Endodermal cell (in vitro differentiated cells): Measurements from ENCODE around the gene RAB4A. TPM values are rescaled to one million over a fixed set of nuclear protein-coding genes. Genes with fewer than 3 reads are reported as not detected.

ENCODE experiments used
- DNase-seq: peaks from one replicate; pipeline ENCODE4 v3.0.0-alpha.2; 2017
- H3K27ac ChIP-seq: 2 replicates; pipeline ENCODE4 v1.5.1; 2013; ENCODE audit warnings: mild to moderate bottlenecking, low read depth, low read length, moderate library complexity
- H3K27me3 ChIP-seq: 2 replicates; pipeline ENCODE4 v1.6.1; 2013; ENCODE audit warnings: mild to moderate bottlenecking, low read length, moderate library complexity; ENCODE audit not compliant: insufficient read depth, control insufficient read depth, poor library complexity, severe bottlenecking
- H3K36me3 ChIP-seq: 2 replicates; pipeline ENCODE4 v1.7.0; 2013; ENCODE audit warnings: mild to moderate bottlenecking, low read length, moderate library complexity; ENCODE audit not compliant: control insufficient read depth, insufficient read depth
- H3K4me1 ChIP-seq: one replicate; pipeline ENCODE4 v1.7.0; 2013; ENCODE audit warnings: low read length; ENCODE audit not compliant: control insufficient read depth, insufficient read depth
- H3K4me3 ChIP-seq: 2 replicates; pipeline ENCODE4 v1.5.1; 2013; ENCODE audit warnings: mild to moderate bottlenecking, low read length, moderate library complexity
- H3K9ac ChIP-seq: 2 replicates; pipeline ENCODE4 v1.6.1; 2013; ENCODE audit warnings: mild to moderate bottlenecking, low read length, moderate library complexity; ENCODE audit not compliant: poor library complexity, severe bottlenecking; ENCODE audit errors: extremely low read depth
- H3K9me3 ChIP-seq: 2 replicates; pipeline ENCODE4 v1.6.1; 2013; ENCODE audit warnings: mild to moderate bottlenecking, low read length, moderate library complexity; ENCODE audit not compliant: control insufficient read depth
- H3K27ac Mint-ChIP-seq: 2 replicates; pipeline ENCODE4 v1.8.0; 2020; ENCODE audit warnings: mixed read lengths
- H3K27me3 Mint-ChIP-seq: 2 replicates; pipeline ENCODE4 v1.8.0; 2021; ENCODE audit warnings: mild to moderate bottlenecking, mixed read lengths; ENCODE audit not compliant: insufficient read depth
- H3K36me3 Mint-ChIP-seq: 2 replicates; pipeline ENCODE4 v1.8.0; 2020; ENCODE audit warnings: low read depth, mixed read lengths
- H3K4me1 Mint-ChIP-seq: 2 replicates; pipeline ENCODE4 v1.8.0; 2020; ENCODE audit warnings: mixed read lengths
- H3K4me3 Mint-ChIP-seq: 2 replicates; pipeline ENCODE4 v1.8.0; 2020; ENCODE audit warnings: mild to moderate bottlenecking, moderate library complexity, mixed read lengths
- H3K9me3 Mint-ChIP-seq: 2 replicates; pipeline ENCODE4 v1.8.0; 2020; ENCODE audit warnings: mild to moderate bottlenecking, mixed read lengths
- CTCF ChIP-seq: fragments of 200-600 bp; sonication (generic); conservative IDR thresholded peaks from 2 replicates; pipeline ENCODE4 v1.5.0; 2021; ENCODE audit warnings: antibody characterized with exemption, mild to moderate bottlenecking
- WGBS, 2 experiments: methylation state at CpG; one replicate each; pipeline versions ENCODE4 v1.1.5 to v1.1.7; 2013; ENCODE audit warnings: missing lambda C conversion rate in 2 of 2, mixed read lengths in 1 of 2; ENCODE audit not compliant: insufficient coverage in 1 of 2, insufficient read length in 1 of 2; 5-methylcytosine and 5-hydroxymethylcytosine counted together
- total RNA-seq, 2 donors: library from RNA; stranded (reverse); fragmentation: NEBNext Ultra II Directional in 1 of 2; extraction: Animal tissue kit (Norgen Biotek cat#: 25700) in 1 of 2; gene quantifications; 2 replicates in 1 of 2; 3 replicates in 1 of 2; pipeline ENCODE4 v1.2.1, GENCODE V29; 2021

Gene RAB4A
- total RNA-seq, 2 donors from 2014 or later = 46.2 to 48.9 TPM

- Histone ChIP-seq H3K9me3 (no peaks in the 10 kb centered on the region), H3K36me3 (no peaks in the 10 kb centered on the region), H3K9ac (no peak overlapping the region), H3K27ac (no peak overlapping the region), H3K4me1 (peaks cover 3% of the 10 kb centered on the region), H3K27me3 (no peaks in the 10 kb centered on the region), H3K4me3 (no peak overlapping the region)
- H3K27me3 Mint-ChIP-seq = no peaks in the 10 kb centered on the region
- H3K9me3 Mint-ChIP-seq = no peaks in the 10 kb centered on the region
- H3K4me3 Mint-ChIP-seq = no peak overlapping the region
- DNase-seq = peak; percentile 66
- TF ChIP-seq CTCF = peak; percentile 70
- WGBS, 2 experiments = 84 to 100% methylated on average over 1 of the region's 1 CpG
- H3K36me3 Mint-ChIP-seq = no peaks in the 10 kb centered on the region
- H3K27ac Mint-ChIP-seq = no peak overlapping the region
- peaks cover 17% of the 10 kb centered on the region for H3K4me1 Mint-ChIP-seq
These were observed 15.9 kb upstream of the RAB4A start for GRCh38 chr1:229254910-229255541.

- H3K27ac Mint-ChIP-seq = peak overlapping the region; percentile 78
These were observed 12.7 kb upstream of the RAB4A start for GRCh38 chr1:229258031-229258756.

GRCh38 chr1:229258757-229259060 lies 12.2 kb upstream of the RAB4A start:
- Mint-ChIP-seq H3K4me3 (no peak overlapping the region), H3K4me1 (peaks cover 3% of the 10 kb centered on the region), H3K27me3 (no peaks in the 10 kb centered on the region), H3K9me3 (no peaks in the 10 kb centered on the region), H3K36me3 (no peaks in the 10 kb centered on the region), H3K27ac (peak overlapping the region; percentile 78)
- Histone ChIP-seq H3K36me3 (no peaks in the 10 kb centered on the region), H3K4me1 (no peaks in the 10 kb centered on the region), H3K27ac (no peak overlapping the region), H3K9ac (no peak overlapping the region), H3K9me3 (no peaks in the 10 kb centered on the region), H3K27me3 (no peaks in the 10 kb centered on the region), H3K4me3 (no peak overlapping the region)
- 83 to 91% methylated on average over 4 to 5 of the region's 5 CpGs for WGBS, 2 experiments
- peak; percentile 76 for DNase-seq
- TF ChIP-seq CTCF = no peak

More at GRCh38 chr1:229258031-229258756, 12.7 kb upstream of the RAB4A start:
- no peak overlapping the region for H3K27ac ChIP-seq
- H3K4me1 Mint-ChIP-seq = peaks cover 8% of the 10 kb centered on the region
- H3K27me3 ChIP-seq = no peaks in the 10 kb centered on the region
- H3K27me3 Mint-ChIP-seq = no peaks in the 10 kb centered on the region
- no peaks in the 10 kb centered on the region for H3K36me3 Mint-ChIP-seq
- 25% methylated on average over 4 of the region's 4 CpGs; no CpG with 5 or more reads in 1 of the 2 experiments for WGBS, 2 experiments
- no peak overlapping the region for H3K4me3 ChIP-seq
- peaks cover 3% of the 10 kb centered on the region for H3K4me1 ChIP-seq
- DNase-seq = peak; percentile 87
- H3K9me3 Mint-ChIP-seq = no peaks in the 10 kb centered on the region
- no peak overlapping the region for H3K9ac ChIP-seq
- TF ChIP-seq CTCF = peak; percentile 97
- no peaks in the 10 kb centered on the region for H3K36me3 ChIP-seq
- H3K4me3 Mint-ChIP-seq = no peak overlapping the region
- H3K9me3 ChIP-seq = no peaks in the 10 kb centered on the region
